ENCODE data around the gene ST3GAL3. TPM values are rescaled to one million over a fixed set of nuclear protein-coding genes. Genes with fewer than 3 reads are reported as not detected.

Gene ST3GAL3
- total RNA-seq, 2 donors from 2014 or later, result 13.8 to 35.0 TPM

GRCh38 chr1:43861988-43862735, 154.8 kb downstream of the ST3GAL3 start:
- Histone ChIP-seq H3K4me3 (no peak overlapping the region), H3K36me3 (no peaks in the 10 kb centered on the region), H3K4me1 (replicated peaks) (peaks cover 6% of the 10 kb centered on the region), H3K9me3 (no peaks in the 10 kb centered on the region), H3K27ac (peak overlapping the region in 1 of 2 donors; percentile 31), H3K27me3 (replicated peaks; ENCODE audit: insufficient read depth) (no peaks in the 10 kb centered on the region)
- 85% methylated on average over 7 of the region's 7 CpGs for WGBS
- no peak for DNase-seq (ENCODE audit: low spot score)
- no peak for TF ChIP-seq POLR2AphosphoS5 (IDR thresholded peaks at IDR 0.05)
- TF ChIP-seq CTCF (IDR thresholded peaks at IDR 0.05), result no peak
- TF ChIP-seq POLR2A (IDR thresholded peaks at IDR 0.05), result no peak
- intact Hi-C loops (cut with DNase I), result no loop called here

- Histone ChIP-seq H3K27me3 (replicated peaks; ENCODE audit: insufficient read depth) (no peaks in the 10 kb centered on the region), H3K9me3 (no peaks in the 10 kb centered on the region), H3K4me1 (replicated peaks) (no peaks in the 10 kb centered on the region), H3K4me3 (no peak overlapping the region), H3K36me3 (no peaks in the 10 kb centered on the region), H3K27ac (no peak overlapping the region)
- DNase-seq (ENCODE audit: low spot score), result no peak
- intact Hi-C loops (cut with DNase I), result no loop called here
- TF ChIP-seq CTCF (IDR thresholded peaks at IDR 0.05) (no peak), POLR2AphosphoS5 (IDR thresholded peaks at IDR 0.05) (no peak), POLR2A (IDR thresholded peaks at IDR 0.05) (no peak)
- WGBS, result 86% methylated on average over 7 of the region's 7 CpGs
Observed at GRCh38 chr1:43864111-43865045, 157.0 kb downstream of the ST3GAL3 start.

GRCh38 chr1:43866201-43866600, 158.9 kb downstream of the ST3GAL3 start:
- DNase-seq (ENCODE audit: low spot score), result no peak
- no peak overlapping the region for H3K4me3 ChIP-seq
- 94% methylated on average over 2 of the region's 2 CpGs for WGBS
- H3K9me3 ChIP-seq, result no peaks in the 10 kb centered on the region
- TF ChIP-seq POLR2A (IDR thresholded peaks at IDR 0.05) (no peak), CTCF (IDR thresholded peaks at IDR 0.05) (no peak), POLR2AphosphoS5 (IDR thresholded peaks at IDR 0.05) (no peak)
- intact Hi-C loops (cut with DNase I), result no loop called here
- no peaks in the 10 kb centered on the region for H3K4me1 ChIP-seq (replicated peaks)
- H3K27ac ChIP-seq, result no peak overlapping the region
- no peaks in the 10 kb centered on the region for H3K27me3 ChIP-seq (replicated peaks; ENCODE audit: insufficient read depth)
- H3K36me3 ChIP-seq, result no peaks in the 10 kb centered on the region

- Histone ChIP-seq H3K27me3 (replicated peaks; ENCODE audit: insufficient read depth) (no peaks in the 10 kb centered on the region), H3K4me1 (replicated peaks) (no peaks in the 10 kb centered on the region), H3K36me3 (no peaks in the 10 kb centered on the region), H3K27ac (no peak overlapping the region), H3K4me3 (no peak overlapping the region), H3K9me3 (no peaks in the 10 kb centered on the region)
- DNase-seq (ENCODE audit: low spot score), result no peak
- 22% methylated on average over 2 of the region's 2 CpGs for WGBS
- TF ChIP-seq POLR2AphosphoS5 (IDR thresholded peaks at IDR 0.05) (no peak), POLR2A (IDR thresholded peaks at IDR 0.05) (no peak), CTCF (IDR thresholded peaks at IDR 0.05) (no peak)
- intact Hi-C loops (cut with DNase I), result no loop called here
Observed at GRCh38 chr1:43867976-43868740, 160.8 kb downstream of the ST3GAL3 start.

Data from prostate gland (tissue), 2 donors.